ENCODE measurements around the gene CSNK1G1.
A peak's percentile ranks its signal among the peaks of the same experiment; 100 is the strongest.
"Not testable (repeated sequence)": the region's sequence is repeated elsewhere in the genome, so short reads cannot be mapped to it uniquely, and the experiment has no call there.

CSNK1G1 gene

GRCh38 chr15:64349375-64349774 lies 6.6 kb downstream of the CSNK1G1 start:
- no peak for DNase-seq (ENCODE audit: low read depth)

GRCh38 chr15:64348455-64348854 lies 7.5 kb downstream of the CSNK1G1 start:
- no peak for DNase-seq (ENCODE audit: low read depth)

GRCh38 chr15:64346242-64346641 lies 9.7 kb downstream of the CSNK1G1 start:
- not testable (repeated sequence) for DNase-seq (ENCODE audit: low read depth)

GRCh38 chr15:64344651-64345294 lies 11.2 kb downstream of the CSNK1G1 start:
- peak; percentile 27 for DNase-seq (ENCODE audit: low read depth)

DNA sequence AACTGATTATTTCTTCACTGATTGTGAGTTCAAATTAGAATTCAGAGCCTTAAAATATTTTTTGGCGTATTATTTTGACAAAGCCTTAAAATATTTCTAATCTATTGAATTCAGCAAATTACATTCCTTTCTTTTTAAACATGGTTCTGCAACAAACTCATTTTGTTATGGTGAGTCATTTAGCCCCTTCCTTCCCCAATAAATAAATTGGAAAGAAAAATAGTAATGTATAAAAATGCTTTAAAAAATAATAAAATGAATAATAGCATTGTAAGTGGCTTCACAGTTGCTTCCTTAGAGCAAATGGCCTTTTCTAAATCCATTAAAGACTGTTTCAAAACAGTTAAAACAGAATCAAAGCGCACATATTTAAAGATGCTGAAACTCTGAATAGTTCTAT lies 12.1 kb downstream of the CSNK1G1 start:
- DNase-seq (ENCODE audit: low read depth): peak; percentile 48

- DNase-seq (ENCODE audit: low read depth): no peak
Observed at GRCh38 chr15:64343222-64343621, 12.8 kb downstream of the CSNK1G1 start.

DNA sequence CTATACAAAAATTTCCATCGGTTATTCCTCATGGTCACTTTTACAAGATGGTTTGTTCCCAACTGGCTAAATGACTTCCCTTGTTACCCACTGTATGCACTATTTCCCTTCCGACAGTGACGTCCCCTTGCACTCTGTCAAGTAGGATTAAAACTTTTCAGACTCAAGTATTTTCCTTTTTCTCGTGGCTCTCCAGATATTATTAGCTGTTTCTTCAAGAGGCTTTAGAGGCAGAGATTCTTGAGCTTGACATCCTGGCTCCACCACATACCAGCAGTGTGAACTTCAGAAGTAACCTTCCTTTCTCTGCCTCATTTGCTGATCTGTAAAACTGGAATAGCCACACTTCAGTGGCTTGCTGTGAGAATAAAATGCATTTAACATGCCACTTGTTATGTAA lies 14.0 kb downstream of the CSNK1G1 start:
- DNase-seq (ENCODE audit: low read depth): no peak

DNA sequence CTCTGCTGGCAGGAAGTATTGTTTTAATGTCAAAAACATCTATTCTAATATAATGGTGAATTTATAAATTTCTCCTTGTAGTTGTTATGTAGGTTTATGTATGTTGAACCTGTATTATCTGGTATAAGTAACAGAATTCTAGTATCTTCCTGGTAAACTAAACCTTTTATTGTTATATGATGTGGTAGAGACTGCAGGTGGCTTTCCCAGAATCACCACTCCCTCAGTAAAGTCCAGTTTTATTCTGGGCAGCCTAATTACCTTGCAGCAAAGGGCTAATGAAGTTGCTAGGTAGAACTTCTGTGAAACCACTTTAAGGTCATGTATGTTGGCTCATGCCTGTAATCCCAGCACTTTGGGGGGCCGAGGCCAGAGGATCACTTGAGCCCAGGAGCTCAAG lies 15.6 kb downstream of the CSNK1G1 start:
- DNase-seq (ENCODE audit: low read depth): no peak

DNA sequence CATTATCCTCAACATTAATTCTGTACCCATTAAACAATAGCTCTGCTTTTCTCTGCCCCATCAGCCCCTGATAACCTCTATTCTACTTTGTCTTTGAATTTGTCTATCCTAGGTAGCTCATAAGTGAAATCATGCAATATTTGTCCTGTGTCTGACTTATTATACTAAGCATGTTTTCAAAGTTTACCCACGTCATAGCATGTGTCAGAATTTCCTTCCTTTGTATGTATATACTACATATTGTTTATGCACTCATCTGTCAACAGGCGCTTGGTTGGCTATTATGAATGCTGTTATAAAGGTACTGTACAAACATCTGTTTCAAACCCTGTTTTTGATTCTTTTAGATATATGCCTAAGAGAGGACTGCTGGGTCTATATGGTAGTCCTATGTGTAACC lies 18.2 kb downstream of the CSNK1G1 start:
- DNase-seq (ENCODE audit: low read depth): no peak

DNA sequence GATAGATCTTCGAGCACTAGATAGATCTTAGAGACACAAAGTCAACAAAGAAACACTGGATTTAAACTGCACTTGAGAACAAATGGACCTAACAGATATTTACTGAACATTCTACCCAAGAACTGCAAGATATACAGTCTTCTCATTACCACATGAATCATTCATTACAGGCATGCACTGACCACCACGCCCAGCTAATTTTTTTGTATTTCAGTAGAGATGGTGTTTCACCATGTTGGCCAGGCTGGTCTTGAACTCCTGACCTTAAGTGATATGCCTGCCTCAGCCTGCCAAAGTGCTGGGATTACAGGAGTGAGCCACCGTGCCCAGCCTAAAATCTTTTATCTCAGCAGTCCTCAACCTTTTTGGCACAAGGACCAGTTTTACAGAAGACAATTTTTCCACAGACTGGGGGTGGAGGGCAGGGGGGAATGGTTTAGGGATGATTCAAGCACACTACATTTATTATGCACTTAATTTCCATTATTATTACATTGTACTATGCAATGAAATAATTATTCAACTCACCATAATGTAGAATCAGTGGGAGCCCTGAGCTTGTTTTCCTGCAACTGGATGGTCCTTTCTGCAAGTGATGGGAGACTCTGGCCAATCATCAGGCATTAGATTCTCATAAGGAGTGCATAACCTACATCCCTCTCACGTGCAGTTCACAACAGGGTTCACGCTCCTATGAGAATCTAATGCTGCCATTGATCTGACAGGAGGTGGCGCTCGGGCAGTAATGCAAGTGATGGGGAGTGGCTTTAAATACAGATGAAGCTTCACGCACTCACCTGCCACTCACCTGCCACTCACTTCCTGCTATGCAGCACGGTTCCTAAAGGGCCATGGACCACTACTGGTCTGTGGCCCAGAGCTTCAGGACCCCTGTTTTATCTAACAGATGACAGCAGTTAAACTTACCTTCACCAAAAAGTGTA lies 21.7 kb downstream of the CSNK1G1 start:
- DNase-seq (ENCODE audit: low read depth): peak; percentile 61

DNA sequence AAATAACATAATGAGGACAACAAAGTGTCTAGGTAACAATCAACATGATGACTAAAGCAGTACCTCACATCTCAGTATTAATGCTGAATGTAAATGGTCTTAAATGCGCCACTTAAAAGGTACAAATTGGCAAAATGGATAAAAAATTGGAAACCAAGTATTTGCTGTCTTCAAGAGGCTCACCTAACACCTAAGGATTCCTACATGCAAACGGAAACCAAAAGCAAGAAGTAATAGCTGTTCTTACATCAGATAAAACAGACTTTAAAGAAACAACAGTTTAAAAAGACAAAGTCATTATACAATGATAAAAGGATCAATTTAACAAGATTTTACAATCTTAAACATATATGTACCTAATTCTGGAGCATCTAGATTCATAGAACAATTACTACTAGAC lies 22.5 kb downstream of the CSNK1G1 start:
- no peak for DNase-seq (ENCODE audit: low read depth)

DNA sequence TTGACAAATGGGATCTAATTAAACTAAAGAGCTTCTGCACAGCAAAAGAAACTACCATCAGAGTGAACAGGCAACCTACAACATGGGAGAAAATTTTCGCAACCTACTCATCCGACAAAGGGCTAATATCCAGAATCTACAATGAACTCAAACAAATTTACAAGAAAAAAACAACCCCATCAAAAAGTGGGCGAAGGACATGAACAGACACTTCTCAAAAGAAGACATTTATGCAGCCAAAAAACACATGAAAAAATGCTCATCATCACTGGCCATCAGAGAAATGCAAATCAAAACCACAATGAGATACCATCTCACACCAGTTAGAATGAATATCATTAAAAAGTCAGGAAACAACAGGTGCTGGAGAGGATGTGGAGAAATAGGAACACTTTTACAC lies 24.3 kb downstream of the CSNK1G1 start:
- DNase-seq (ENCODE audit: low read depth): not testable (repeated sequence)

GRCh38 chr15:64326975-64327374 lies 29.0 kb downstream of the CSNK1G1 start:
- DNase-seq (ENCODE audit: low read depth): not testable (repeated sequence)

DNA sequence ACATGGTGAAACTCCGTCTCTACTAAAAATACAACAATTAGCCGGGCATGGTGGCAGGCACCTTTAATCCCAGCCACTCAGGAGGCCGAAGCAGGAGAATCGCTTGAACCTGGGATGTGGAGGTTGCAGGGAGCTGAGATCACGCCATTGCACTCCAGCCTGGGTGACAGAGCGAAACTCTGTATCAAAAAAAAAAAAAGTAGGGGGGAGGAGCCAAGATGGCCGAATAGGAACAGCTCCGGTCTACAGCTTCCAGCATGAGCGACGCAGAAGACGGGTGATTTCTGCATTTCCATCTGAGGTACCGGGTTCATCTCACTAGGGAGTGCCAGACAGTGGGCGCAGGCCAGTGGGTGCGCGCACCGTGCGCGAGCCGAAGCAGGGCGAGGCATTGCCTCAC lies 29.5 kb downstream of the CSNK1G1 start:
- not testable (repeated sequence) for DNase-seq (ENCODE audit: low read depth)

DNA sequence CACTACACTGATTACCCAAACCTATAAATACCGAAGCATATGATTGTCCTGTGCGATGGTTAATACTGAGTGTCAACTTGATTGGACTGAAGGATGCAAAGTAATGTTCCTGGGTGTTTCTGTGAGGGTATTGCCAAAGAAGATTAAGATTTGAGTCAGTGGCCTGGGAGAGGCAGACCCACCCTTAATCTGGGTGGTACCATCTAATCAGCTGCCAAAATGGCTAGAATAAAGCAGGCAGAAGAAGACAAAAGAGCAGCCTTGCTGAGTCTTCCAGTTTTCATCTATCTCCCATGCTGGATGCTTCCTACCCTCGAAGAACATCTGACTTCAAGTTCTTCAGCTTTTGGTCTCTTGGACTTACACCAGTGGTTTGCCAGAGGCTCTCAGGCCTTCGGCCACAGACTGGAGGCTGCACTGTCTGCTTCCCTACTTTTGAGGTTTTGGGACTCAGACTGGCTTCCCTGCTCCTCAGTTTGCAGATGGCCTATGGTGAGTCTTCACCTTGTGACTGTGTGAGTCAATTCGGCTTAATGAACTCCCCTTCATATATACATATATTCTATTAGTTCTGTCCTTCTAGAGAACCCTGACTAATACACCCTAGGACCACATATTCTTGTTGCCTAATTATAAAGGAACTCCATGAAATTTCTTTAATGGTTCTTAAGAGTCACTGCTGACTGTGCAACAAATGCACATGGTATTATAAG lies 31.7 kb downstream of the CSNK1G1 start:
- peak; percentile 32 for DNase-seq (ENCODE audit: low read depth)

- no peak for DNase-seq (ENCODE audit: low read depth)
Observed at GRCh38 chr15:64315216-64315615, 40.8 kb downstream of the CSNK1G1 start.

DNA sequence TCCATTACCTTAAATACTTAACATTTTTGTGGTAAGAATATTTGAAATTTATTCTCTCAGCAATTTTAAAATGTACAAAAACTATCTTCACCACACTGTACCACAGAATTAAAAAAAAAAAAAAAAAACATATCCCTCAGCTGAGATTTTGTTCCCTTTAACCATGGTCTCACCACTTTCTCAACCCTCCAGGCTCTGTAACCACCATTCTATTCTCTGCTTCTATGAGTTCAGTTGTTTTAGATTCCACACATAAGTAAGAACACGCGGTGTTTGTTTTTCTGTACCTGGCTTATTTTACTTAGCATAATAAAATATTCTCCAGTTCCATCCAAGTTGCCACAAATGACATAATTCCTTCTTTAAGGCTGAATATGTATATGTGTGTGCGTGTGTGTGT lies 41.5 kb downstream of the CSNK1G1 start:
- DNase-seq (ENCODE audit: low read depth): peak; percentile 5

DNA sequence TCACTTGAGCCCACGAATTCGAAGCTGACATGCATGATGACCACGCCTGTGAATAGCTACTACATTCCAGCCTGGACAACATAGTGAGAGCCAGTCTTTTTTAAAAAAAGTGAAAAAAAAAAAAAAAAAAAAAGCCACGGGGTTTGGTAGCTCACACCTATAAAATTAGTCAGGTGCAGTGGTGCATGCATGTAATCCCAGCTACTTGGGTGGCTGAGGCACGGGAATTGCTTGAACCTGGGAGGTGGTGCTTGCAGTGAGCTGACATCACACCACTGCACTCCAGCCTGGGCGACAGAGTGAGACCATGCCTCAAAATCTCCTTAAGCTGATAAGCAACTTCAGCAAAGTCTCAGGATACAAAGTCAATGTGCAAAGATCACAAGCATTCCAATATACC lies 44.4 kb downstream of the CSNK1G1 start:
- no peak for DNase-seq (ENCODE audit: low read depth)

DNA sequence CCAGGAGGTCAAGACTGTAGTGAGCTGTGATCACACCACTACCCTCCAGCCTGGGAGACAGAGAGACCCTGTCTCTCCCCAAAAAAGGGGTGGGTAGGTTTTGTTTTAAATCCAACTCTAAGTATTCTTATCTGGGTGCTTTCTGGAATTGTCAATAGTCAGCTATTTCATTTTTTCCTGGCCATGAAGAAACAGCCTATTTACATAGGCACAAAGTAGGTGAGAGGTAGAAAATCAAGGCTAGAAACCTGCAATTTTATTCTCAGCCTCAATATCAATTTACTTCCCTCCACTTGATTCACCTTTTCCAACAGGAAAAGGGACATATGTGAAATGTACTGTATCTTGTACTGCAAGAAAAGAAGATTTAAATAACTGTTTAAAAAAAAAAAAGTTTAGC lies 45.9 kb downstream of the CSNK1G1 start:
- DNase-seq (ENCODE audit: low read depth): no peak

GRCh38 chr15:64305261-64305660 lies 50.7 kb downstream of the CSNK1G1 start:
- peak; percentile 45 for DNase-seq (ENCODE audit: low read depth)

- no peak for DNase-seq (ENCODE audit: low read depth)
Observed at GRCh38 chr15:64289550-64289949, 66.4 kb downstream of the CSNK1G1 start.

GRCh38 chr15:64288999-64289398 lies 67.0 kb downstream of the CSNK1G1 start:
- no peak for DNase-seq (ENCODE audit: low read depth)

DNA sequence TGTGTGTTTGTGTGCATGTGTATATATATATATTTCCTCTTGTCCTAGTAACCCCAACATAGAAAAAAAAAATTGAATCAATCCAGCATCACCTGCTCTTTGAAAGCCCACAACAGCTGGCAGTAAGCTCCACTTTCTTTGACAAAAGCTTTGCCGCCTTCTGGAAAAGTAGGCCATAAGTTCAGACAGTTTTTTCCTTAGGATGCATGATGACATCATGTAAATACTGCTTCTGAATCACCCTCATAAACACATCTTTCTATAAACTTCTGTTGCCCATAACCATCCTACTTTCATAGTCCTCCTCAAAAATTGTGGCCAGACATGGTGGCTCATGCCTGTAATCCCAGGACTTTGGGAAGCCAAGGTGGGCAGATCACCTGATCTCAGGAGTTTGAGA lies 67.4 kb downstream of the CSNK1G1 start:
- peak; percentile 78 for DNase-seq (ENCODE audit: low read depth)
